Breast epithelium (tissue), 3 donors: ENCODE measurements around the gene NR3C1.

ENCODE experiments used
- POLR2A ChIP-seq: fragments of 450-650 bp; IDR thresholded peaks from one replicate; pipeline ENCODE4 v1.6.1; 2016; ENCODE audit warnings: antibody characterized with exemption, mild to moderate bottlenecking, moderate library complexity
- TF ChIP-seq, protein P1 (sequence below), 3 donors: fragments of 450-650 bp; IDR thresholded peaks; one replicate each; pipeline ENCODE4 v1.5.1; 2016 to 2017; ENCODE audit warnings: antibody characterized with exemption in 3 of 3, mild to moderate bottlenecking in 3 of 3, moderate library complexity in 3 of 3

- TF ChIP-seq POLR2A: no peak
- TF ChIP-seq, protein P1, sequence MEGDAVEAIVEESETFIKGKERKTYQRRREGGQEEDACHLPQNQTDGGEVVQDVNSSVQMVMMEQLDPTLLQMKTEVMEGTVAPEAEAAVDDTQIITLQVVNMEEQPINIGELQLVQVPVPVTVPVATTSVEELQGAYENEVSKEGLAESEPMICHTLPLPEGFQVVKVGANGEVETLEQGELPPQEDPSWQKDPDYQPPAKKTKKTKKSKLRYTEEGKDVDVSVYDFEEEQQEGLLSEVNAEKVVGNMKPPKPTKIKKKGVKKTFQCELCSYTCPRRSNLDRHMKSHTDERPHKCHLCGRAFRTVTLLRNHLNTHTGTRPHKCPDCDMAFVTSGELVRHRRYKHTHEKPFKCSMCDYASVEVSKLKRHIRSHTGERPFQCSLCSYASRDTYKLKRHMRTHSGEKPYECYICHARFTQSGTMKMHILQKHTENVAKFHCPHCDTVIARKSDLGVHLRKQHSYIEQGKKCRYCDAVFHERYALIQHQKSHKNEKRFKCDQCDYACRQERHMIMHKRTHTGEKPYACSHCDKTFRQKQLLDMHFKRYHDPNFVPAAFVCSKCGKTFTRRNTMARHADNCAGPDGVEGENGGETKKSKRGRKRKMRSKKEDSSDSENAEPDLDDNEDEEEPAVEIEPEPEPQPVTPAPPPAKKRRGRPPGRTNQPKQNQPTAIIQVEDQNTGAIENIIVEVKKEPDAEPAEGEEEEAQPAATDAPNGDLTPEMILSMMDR (IDR thresholded peaks at IDR 0.05): no peak
Measured at GRCh38 chr5:143249851-143250250, 153.6 kb downstream of the NR3C1 start.
